Stimulated activated CD4-positive, alpha-beta T cell treated with anti-CD3 and anti-CD28 coated beads, Interleukin-1b, Interleukin-23, amount 100 ng/mL, for 4 hours (primary cell): ENCODE data around the gene CENPE.

Source experiments
- DNase-seq, 2 donors: peaks; one replicate each; pipeline ENCODE4 v3.0.0-alpha.2; 2020; ENCODE audit warnings: low read depth in 2 of 2

CENPE gene

DNA sequence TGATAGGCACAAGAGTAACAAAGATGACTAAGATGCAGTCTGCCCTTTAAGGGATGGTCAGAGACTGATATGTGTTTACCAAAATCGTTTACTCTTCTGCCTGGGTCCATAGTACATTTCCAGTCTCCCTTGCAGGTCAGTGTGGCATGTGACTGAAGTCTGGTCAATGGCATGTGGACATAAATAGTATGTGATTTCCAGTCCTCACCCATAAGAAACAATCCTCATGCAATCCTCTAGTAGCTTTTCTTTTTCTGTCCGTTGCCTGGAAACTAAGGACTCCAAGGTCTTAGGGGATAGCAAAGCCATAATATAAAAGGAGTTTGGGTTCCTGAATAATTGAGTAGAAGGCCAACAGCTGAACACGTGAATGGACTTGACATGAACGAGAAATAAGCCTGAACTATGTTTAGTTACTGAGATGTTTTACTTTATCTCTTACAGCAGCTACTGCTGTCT lies 122.7 kb downstream of the CENPE start:
- no peak for DNase-seq

DNA sequence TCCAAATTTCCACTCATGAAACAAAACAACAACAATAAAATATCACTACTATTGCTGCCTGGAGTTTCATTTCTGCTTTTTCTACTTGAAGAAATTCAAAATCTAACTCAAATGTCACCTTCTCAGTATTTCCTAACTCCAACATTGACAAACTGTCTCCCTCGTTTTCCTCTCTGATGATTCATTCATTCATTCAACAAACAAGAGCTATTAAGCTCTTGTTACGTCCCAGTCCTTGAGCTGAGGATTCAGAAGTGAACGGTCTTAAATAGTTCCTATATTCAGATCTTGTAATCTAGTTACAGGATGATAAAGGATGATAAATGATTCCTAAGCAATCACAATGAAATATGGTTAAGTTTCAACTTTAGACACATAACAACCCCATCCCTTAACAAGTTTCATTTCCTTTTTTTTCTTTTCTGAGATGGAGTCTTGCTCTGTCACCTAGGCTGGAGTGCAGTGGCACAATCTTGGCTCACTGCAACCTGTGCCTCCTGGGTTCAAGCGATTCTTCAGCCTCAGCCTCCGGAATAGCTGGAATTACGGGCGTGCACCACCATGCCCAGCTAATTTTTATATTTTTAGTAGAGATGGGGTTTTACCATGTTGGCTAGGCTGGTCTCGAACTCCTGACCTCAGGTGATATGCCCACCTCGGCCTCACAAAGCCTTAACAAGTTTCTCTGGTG lies 123.3 kb downstream of the CENPE start:
- no peak for DNase-seq

DNA sequence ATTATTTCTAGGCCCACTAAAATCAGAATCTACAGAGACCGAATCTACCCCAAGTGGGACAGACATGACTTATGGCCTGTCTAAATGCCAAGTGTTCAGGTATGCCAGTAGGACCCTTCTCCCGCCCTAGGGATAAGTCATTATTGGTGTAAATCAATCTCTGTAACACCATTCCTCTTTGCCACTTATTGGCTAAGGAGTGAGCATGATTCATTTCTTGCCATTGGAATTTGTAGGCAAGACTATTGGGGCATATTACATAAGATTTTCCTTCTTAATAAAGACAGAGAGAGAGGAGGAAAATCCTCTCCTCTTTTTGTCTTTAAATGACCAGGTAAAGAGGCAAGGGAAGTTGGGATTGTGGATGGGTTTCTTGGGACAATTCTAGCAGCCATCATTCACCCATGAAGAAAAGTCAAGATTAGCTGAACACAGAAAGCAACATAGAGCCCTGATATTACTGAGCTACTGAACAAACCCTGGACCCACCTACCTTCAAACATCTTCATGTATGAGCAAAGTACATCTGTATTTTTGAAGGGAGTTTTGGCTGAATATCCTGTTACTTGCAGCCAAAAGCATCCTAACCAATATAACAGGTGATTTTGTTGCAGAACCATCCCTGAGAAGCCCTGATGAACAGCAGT lies 124.2 kb downstream of the CENPE start:
- no peak for DNase-seq

- DNase-seq, result no peak
Measured at GRCh38 chr4:103067841-103068547, 130.1 kb downstream of the CENPE start.

DNA sequence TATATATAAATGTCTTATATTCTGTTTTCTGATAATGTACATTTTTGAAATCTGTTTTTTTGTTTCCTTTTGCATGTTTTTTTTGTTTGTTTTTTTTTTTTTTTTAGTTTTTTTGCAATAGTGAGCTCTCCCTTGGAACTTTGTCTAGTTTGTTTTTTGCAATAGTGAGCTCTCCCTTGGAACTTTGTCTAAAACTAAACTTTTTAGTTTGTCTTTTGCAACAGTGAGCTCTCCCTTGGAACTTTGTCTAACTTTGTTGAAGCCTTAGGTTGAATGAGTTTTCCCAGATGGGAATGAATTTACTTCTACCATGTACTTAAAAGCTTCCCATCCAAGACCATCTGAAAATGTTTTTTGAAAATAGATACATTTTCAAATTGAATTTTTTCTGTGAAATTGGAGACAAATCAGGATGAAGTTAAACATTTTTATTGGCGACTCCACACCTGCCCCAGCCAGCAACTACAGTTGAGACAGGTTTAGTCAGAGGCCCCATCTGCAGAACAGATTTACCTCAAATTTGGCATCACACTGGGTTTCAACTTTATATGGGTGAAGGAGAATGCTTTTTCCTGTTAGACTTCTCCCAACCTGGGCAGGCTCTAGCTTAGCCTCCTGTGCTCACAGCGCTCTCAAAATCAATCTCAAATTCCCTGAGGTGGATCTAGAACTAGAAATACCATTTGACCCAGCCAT lies 137.5 kb downstream of the CENPE start:
- DNase-seq, result no peak
